GM23338 (cell line): ENCODE measurements around the gene AR. TPM values are rescaled to one million over a fixed set of nuclear protein-coding genes. Genes with fewer than 3 reads are reported as not detected.

ENCODE experiments used
- ATAC-seq: fragments of 200-7000 bp; cut with Tn5 transposase; 3 replicates; pipeline ENCODE4 v1.9.1; 2020
- DNase-seq: peaks from one replicate; pipeline ENCODE4 v3.0.0-alpha.2; 2015; ENCODE audit warnings: low spot score
- H2AFZ ChIP-seq: fragments of 200-600 bp; sonication (generic); 2 replicates; pipeline ENCODE4 v1.8.0; 2016; ENCODE audit warnings: antibody characterized with exemption, mild to moderate bottlenecking, moderate library complexity
- H3F3A ChIP-seq: fragments of 200-600 bp; sonication (generic); replicated peaks from 2 replicates; pipeline ENCODE4 v1.8.0; 2017; ENCODE audit warnings: antibody characterized with exemption, mixed run types, low read depth
- H3K27ac ChIP-seq: fragments of 200-600 bp; sonication (generic); 2 replicates; pipeline ENCODE4 v1.6.1; 2016; ENCODE audit warnings: low read depth
- H3K27me3 ChIP-seq: fragments of 200-600 bp; sonication (generic); 2 replicates; pipeline ENCODE4 v1.8.0; 2016; ENCODE audit warnings: mild to moderate bottlenecking, mixed run types, moderate library complexity; ENCODE audit not compliant: insufficient read depth
- H3K36me3 ChIP-seq: fragments of 200-600 bp; sonication (generic); 2 replicates; pipeline ENCODE4 v1.8.0; 2016; ENCODE audit warnings: mild to moderate bottlenecking; ENCODE audit not compliant: insufficient read depth
- H3K4me1 ChIP-seq: fragments of 200-600 bp; sonication (generic); 2 replicates; pipeline ENCODE4 v1.8.0; 2016; ENCODE audit warnings: mild to moderate bottlenecking, moderate library complexity; ENCODE audit not compliant: insufficient read depth
- H3K4me2 ChIP-seq: fragments of 200-600 bp; sonication (generic); 2 replicates; pipeline ENCODE4 v1.7.1; 2017; ENCODE audit warnings: mixed run types
- H3K4me3 ChIP-seq: fragments of 200-600 bp; sonication (generic); 2 replicates; pipeline ENCODE4 v1.6.1; 2016; ENCODE audit warnings: mixed run types
- H3K79me2 ChIP-seq: fragments of 200-600 bp; sonication (generic); replicated peaks from 2 replicates; pipeline ENCODE4 v1.8.0; 2017; ENCODE audit warnings: mild to moderate bottlenecking; ENCODE audit not compliant: insufficient read depth
- H3K9me2 ChIP-seq: fragments of 200-600 bp; sonication (generic); 2 replicates; pipeline ENCODE4 v1.8.0; 2017; ENCODE audit not compliant: insufficient read depth
- H4K20me1 ChIP-seq: fragments of 200-600 bp; sonication (generic); replicated peaks from 2 replicates; pipeline ENCODE4 v1.8.0; 2017; ENCODE audit warnings: mild to moderate bottlenecking; ENCODE audit not compliant: insufficient read depth
- H3K27ac Mint-ChIP-seq: 2 replicates; pipeline ENCODE4 v1.8.0; 2020; ENCODE audit warnings: inconsistent platforms, mild to moderate bottlenecking, moderate library complexity, mixed read lengths
- H3K27me3 Mint-ChIP-seq: 3 replicates; pipeline ENCODE4 v1.8.0; 2022; ENCODE audit warnings: low read depth, mild to moderate bottlenecking, moderate library complexity, mixed read lengths, inconsistent platforms; ENCODE audit not compliant: insufficient read depth, poor library complexity
- H3K36me3 Mint-ChIP-seq: 3 replicates; pipeline ENCODE4 v1.8.0; 2021; ENCODE audit warnings: low read depth, mild to moderate bottlenecking, inconsistent platforms, moderate library complexity, mixed read lengths
- H3K4me1 Mint-ChIP-seq: 3 replicates; pipeline ENCODE4 v1.8.0; 2020; ENCODE audit warnings: mild to moderate bottlenecking, inconsistent platforms, mixed read lengths
- H3K4me3 Mint-ChIP-seq: 3 replicates; pipeline ENCODE4 v1.8.0; 2021; ENCODE audit warnings: moderate library complexity, mild to moderate bottlenecking, inconsistent platforms, mixed read lengths
- H3K9me3 Mint-ChIP-seq: 3 replicates; pipeline ENCODE4 v1.8.0; 2020; ENCODE audit warnings: moderate library complexity, mild to moderate bottlenecking, inconsistent platforms, mixed read lengths
- CREB1 ChIP-seq: fragments of 250-450 bp; sonication (Bioruptor Pico); IDR thresholded peaks from 2 replicates; pipeline ENCODE4 v1.5.0; 2020; ENCODE audit warnings: low read depth, mild to moderate bottlenecking, moderate library complexity
- CTCF ChIP-seq, 2 experiments: fragments of 200-600 bp in 1 of 2; sonication (generic) in 1 of 2; conservative IDR thresholded peaks; 2 replicates each; pipeline versions ENCODE4 v1.5.1 to v1.6.1; 2016 to 2017; ENCODE audit warnings: antibody characterized with exemption in 2 of 2, low read depth in 2 of 2, mild to moderate bottlenecking in 2 of 2, moderate library complexity in 1 of 2
- NANOG ChIP-seq: IDR thresholded peaks from 2 replicates; pipeline ENCODE4 v1.6.1; 2016; ENCODE audit warnings: antibody characterized with exemption, borderline replicate concordance
- POLR2AphosphoS5 ChIP-seq: IDR thresholded peaks from 2 replicates; pipeline ENCODE4 v1.6.1; 2016; ENCODE audit warnings: antibody characterized with exemption, low read depth
- ZNF114 ChIP-seq: fragments of 250-450 bp; sonication (Bioruptor Pico); IDR thresholded peaks from 2 replicates; pipeline ENCODE4 v1.5.0; 2020; ENCODE audit warnings: mild to moderate bottlenecking, moderate library complexity
- ZNF331 ChIP-seq: fragments of 250-450 bp; sonication (Bioruptor Pico); IDR thresholded peaks from 2 replicates; pipeline ENCODE4 v1.5.0; 2020; ENCODE audit warnings: low read depth, mild to moderate bottlenecking, moderate library complexity
- ZNF462 ChIP-seq: fragments of 250-450 bp; sonication (Bioruptor Pico); IDR thresholded peaks from 2 replicates; pipeline ENCODE4 v1.5.0; 2020; ENCODE audit warnings: mild to moderate bottlenecking, moderate library complexity
- polyA plus RNA-seq: library from polyadenylated mRNA; unstranded; fragments of >200 nt; fragmentation: Nextera tagmentation; extraction: Ambion mirVana; gene quantifications from 2 replicates; pipeline ENCODE4 v1.2.1, GENCODE V29; 2016
- total RNA-seq: library from RNA; depleted of rRNA; stranded (reverse); fragments of >200 nt; shearing (Covaris generic); gene quantifications from 2 replicates; pipeline ENCODE4 v1.2.3, GENCODE V29; 2014
- TF ChIP-seq, protein P1 (sequence below): IDR thresholded peaks from one replicate; pipeline ENCODE4 v1.6.1; 2018; ENCODE audit warnings: antibody characterized with exemption; ENCODE audit not compliant: unreplicated experiment

AR gene
- total and polyA plus RNA-seq, 2 experiments from 2014 or later, result 11.2 to 13.3 TPM

- Mint-ChIP-seq H3K27ac (no peak overlapping the region), H3K27me3 (no peaks in the 10 kb centered on the region), H3K36me3 (no peaks in the 10 kb centered on the region), H3K4me3 (no peak overlapping the region), H3K9me3 (no peaks in the 10 kb centered on the region), H3K4me1 (no peaks in the 10 kb centered on the region)
- DNase-seq, result no peak
- ATAC-seq, result no peak
- no peaks in the 10 kb centered on the region for H3F3A ChIP-seq
- no peaks in the 10 kb centered on the region for H4K20me1 ChIP-seq
- no peak overlapping the region for H3K4me3 ChIP-seq
- H3K36me3 ChIP-seq, result no peaks in the 10 kb centered on the region
- no peak overlapping the region for H3K27ac ChIP-seq
- H3K9me2 ChIP-seq, result no peaks in the 10 kb centered on the region
- H3K79me2 ChIP-seq, result no peaks in the 10 kb centered on the region
- no peak overlapping the region for H3K4me2 ChIP-seq
- no peak for TF ChIP-seq POLR2AphosphoS5
- TF ChIP-seq, protein P1, sequence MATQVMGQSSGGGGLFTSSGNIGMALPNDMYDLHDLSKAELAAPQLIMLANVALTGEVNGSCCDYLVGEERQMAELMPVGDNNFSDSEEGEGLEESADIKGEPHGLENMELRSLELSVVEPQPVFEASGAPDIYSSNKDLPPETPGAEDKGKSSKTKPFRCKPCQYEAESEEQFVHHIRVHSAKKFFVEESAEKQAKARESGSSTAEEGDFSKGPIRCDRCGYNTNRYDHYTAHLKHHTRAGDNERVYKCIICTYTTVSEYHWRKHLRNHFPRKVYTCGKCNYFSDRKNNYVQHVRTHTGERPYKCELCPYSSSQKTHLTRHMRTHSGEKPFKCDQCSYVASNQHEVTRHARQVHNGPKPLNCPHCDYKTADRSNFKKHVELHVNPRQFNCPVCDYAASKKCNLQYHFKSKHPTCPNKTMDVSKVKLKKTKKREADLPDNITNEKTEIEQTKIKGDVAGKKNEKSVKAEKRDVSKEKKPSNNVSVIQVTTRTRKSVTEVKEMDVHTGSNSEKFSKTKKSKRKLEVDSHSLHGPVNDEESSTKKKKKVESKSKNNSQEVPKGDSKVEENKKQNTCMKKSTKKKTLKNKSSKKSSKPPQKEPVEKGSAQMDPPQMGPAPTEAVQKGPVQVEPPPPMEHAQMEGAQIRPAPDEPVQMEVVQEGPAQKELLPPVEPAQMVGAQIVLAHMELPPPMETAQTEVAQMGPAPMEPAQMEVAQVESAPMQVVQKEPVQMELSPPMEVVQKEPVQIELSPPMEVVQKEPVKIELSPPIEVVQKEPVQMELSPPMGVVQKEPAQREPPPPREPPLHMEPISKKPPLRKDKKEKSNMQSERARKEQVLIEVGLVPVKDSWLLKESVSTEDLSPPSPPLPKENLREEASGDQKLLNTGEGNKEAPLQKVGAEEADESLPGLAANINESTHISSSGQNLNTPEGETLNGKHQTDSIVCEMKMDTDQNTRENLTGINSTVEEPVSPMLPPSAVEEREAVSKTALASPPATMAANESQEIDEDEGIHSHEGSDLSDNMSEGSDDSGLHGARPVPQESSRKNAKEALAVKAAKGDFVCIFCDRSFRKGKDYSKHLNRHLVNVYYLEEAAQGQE, result no peak
- H3K27me3 ChIP-seq, result no peaks in the 10 kb centered on the region
- no peaks in the 10 kb centered on the region for H3K4me1 ChIP-seq
- no peak overlapping the region for H2AFZ ChIP-seq
Measured at GRCh38 chrX:67759018-67759417, 215.2 kb downstream of the AR start.

DNA sequence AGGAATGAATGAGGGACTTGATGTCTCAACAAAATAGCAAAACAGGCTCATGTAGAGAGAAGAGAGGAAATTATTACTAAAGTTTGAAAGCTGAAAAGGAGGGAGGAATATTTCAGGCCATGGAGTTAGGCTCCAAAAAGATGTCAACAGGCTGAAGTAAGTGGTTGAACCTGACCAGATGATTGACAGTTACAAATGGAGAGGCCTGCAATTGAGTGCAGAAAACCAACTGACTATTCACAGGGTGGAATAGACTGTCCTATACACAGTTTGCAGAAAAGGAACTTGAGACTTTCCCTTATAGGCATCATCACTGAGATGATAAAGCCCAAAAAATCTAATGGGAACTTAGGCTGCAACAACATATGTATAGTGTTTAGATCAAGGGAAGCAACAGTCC, 233.3 kb downstream of the AR start:
- DNase-seq, result no peak
- no peak overlapping the region for H2AFZ ChIP-seq
- ATAC-seq, result no peak
- TF ChIP-seq CTCF (conservative IDR thresholded peaks at IDR 0.05; ENCODE audit: low read depth in 2 of 2), result no peak
- TF ChIP-seq NANOG, result no peak
- TF ChIP-seq ZNF331, result no peak
- TF ChIP-seq ZNF114 (CRISPR knock-in tag), result no peak
- no peak for TF ChIP-seq ZNF462 (CRISPR knock-in tag)
- TF ChIP-seq CREB1 (CRISPR knock-in tag), result no peak

More for the DNA sequence above, 233.3 kb downstream of the AR start:
- no peaks in the 10 kb centered on the region for H3K36me3 ChIP-seq
- H3K27me3 ChIP-seq, result no peaks in the 10 kb centered on the region
- H3K4me3 Mint-ChIP-seq, result no peak overlapping the region
- H3F3A ChIP-seq, result no peaks in the 10 kb centered on the region
- no peaks in the 10 kb centered on the region for H3K4me1 Mint-ChIP-seq
- no peaks in the 10 kb centered on the region for H3K4me1 ChIP-seq
- H3K79me2 ChIP-seq, result no peaks in the 10 kb centered on the region
- H3K27ac ChIP-seq, result no peak overlapping the region
- H3K27ac Mint-ChIP-seq, result no peak overlapping the region
- H3K27me3 Mint-ChIP-seq, result no peaks in the 10 kb centered on the region
- no peak overlapping the region for H3K4me3 ChIP-seq
- H3K36me3 Mint-ChIP-seq, result no peaks in the 10 kb centered on the region
- no peak overlapping the region for H3K4me2 ChIP-seq
- no peaks in the 10 kb centered on the region for H3K9me2 ChIP-seq
- H4K20me1 ChIP-seq, result no peaks in the 10 kb centered on the region
- no peaks in the 10 kb centered on the region for H3K9me3 Mint-ChIP-seq
